Measurements from ENCODE around the gene PHF2. TPM values are rescaled to one million over a fixed set of nuclear protein-coding genes. Genes with fewer than 3 reads are reported as not detected.

PHF2 gene
- total RNA-seq, 2 experiments from 2014 or later: 25.5 to 26.8 TPM

DNA sequence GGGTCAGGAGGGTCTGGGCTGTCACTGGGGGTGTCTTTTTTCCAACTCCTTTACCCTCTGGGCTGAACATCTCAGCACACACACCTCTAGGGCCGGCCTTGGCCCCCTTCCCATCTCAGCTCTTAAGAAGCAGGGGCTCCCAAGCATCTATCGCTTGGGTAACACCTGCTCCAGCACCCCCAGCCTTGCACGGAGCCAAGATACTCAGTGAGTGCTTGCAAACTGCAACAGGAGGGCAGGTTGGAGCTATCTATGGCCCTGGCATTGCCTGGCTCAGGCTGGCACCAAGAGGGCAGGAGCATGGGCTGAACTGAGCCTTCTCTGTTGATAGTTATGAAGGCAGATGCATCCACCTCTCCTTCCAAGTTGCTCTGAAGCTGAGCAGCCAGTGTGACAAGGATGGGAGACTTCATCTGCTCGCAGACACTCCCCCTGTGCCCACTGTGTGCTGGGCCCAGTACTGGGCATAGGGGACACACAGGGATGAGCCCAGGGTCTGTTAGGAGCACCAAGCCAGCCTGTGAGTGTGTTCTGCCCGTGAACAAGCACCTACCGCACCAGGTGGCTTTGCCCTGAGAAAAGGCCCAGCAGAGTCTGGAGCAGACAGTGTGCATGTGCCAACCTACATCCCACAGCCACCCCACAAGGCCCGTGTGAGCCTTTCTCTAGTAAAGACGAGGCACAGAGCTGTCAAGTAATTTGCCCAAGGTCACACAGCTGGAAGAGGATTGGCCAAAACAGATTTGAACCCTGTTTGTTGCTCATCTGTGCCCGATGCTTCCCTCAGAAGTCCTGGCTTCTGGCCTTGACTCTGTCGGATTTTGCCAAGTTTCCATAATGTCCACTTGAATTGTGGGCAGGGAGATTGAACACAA lies 58.2 kb downstream of the PHF2 start:
- Mint-ChIP-seq H3K36me3 (ENCODE audit: low read depth) (peaks cover 39% of the 10 kb centered on the region), H3K4me3 (no peak overlapping the region), H3K27me3 (no peaks in the 10 kb centered on the region), H3K9me3 (peaks cover 6% of the 10 kb centered on the region), H3K4me1 (no peaks in the 10 kb centered on the region), H3K27ac (no peak overlapping the region)
- POLR2A ChIA-PET: no interaction called here
- CTCF ChIA-PET: no interaction called here
- DNase-seq: peak; percentile 12

DNA sequence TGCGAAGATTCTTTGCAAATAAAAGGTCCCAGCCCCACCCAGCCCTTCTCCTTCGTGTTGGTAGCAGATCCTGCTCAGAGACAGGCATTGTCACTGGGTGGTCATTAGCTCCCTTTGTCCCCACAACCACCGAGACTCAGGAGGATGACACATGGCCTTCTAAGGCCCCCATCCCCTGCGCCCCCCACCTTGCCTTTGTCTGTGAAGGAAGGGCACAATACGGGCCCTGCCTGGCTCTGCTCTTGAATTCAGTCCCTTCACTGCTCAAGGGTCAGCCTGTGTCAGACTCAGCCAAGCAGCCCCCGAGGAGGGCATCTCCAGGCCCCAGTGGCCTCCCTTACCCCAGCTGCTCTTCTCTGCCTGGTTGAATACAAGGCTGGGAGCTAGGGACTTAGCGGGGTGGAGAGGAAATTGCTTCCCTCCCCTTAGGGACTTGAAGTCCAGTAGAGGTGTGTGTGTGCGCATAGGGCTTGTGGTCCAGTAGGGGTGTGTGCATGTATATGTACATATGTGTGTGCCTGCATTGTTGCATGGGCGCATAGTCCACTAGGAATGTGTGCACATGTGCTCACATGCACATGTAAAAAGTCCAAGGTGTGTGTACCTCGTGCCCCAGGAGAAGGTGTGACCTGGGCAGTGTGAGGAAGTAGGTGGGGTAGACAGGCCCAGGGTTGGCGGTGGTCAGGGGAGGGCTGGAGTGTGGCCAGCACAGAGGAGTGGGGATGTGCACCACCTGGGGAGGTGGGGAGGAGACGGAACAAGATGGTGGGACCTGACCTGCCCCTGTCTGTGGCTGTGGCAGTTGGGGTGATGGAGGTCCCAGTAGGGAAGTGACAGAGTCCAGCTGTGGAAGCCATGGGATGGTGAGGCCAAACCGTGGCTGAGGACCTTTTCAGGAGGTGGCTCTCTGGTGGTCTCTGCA lies 59.1 kb downstream of the PHF2 start:
- no peak overlapping the region for H3K27ac Mint-ChIP-seq
- H3K4me1 Mint-ChIP-seq: no peaks in the 10 kb centered on the region
- DNase-seq: no peak
- POLR2A ChIA-PET: no interaction called here
- no peak overlapping the region for H3K4me3 Mint-ChIP-seq
- H3K27me3 Mint-ChIP-seq: no peaks in the 10 kb centered on the region
- H3K9me3 Mint-ChIP-seq: peaks cover 6% of the 10 kb centered on the region
- H3K36me3 Mint-ChIP-seq (ENCODE audit: low read depth): peaks cover 39% of the 10 kb centered on the region
- CTCF ChIA-PET: no interaction called here

DNA sequence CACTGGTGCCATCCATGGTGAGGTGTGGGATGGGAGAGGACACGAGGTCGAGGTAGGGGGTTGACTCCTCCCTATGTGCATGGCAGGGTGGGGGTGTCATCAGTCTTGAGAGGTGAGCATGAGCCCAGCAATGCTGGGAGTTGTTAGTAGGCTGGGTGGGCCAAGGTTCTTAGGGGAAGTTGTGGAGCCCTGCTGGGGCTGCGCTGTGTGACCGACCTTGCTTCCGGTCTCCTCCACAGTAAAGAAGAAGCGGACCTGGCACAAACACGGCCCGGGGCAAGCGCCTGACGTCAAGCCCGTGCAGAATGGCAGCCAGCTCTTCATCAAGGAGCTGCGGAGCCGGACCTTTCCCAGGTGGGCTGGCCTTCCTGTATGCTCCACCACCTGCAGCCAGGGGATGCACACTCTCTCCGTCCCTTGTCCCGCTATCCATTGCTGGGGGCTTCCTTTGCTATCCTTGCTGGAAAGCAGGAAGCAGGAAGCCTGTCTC lies 59.8 kb downstream of the PHF2 start:
- no peak overlapping the region for H3K4me3 Mint-ChIP-seq
- H3K27ac Mint-ChIP-seq: no peak overlapping the region
- no peaks in the 10 kb centered on the region for H3K4me1 Mint-ChIP-seq
- ChIA-PET CTCF (no interaction called here), POLR2A (no interaction called here)
- no peaks in the 10 kb centered on the region for H3K27me3 Mint-ChIP-seq
- H3K9me3 Mint-ChIP-seq: peaks cover 6% of the 10 kb centered on the region
- no peak for DNase-seq
- peaks cover 42% of the 10 kb centered on the region for H3K36me3 Mint-ChIP-seq (ENCODE audit: low read depth)

DNA sequence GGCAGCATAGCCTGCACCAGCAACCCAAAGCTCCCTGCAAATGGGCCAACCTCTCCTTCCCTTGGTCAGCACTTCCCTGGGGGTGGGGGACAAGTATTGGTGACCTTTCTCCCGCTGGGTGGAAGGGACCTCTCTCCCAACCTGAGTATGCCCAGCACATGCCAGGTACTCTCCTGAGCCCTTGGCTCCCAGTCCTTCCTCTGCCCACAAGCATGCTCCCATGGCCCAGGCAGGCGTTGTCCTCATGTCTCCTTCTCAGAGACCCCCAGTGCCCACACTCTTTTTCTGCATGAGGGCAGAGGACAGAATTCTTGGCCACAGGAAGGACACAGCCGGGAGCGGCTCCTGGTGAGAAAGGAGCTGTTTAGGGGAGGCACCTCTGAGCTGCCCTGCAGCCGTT lies 60.3 kb downstream of the PHF2 start:
- DNase-seq: no peak
- ChIA-PET CTCF (no interaction called here), POLR2A (no interaction called here)
- H3K9me3 Mint-ChIP-seq: peaks cover 6% of the 10 kb centered on the region
- no peak overlapping the region for H3K27ac Mint-ChIP-seq
- H3K36me3 Mint-ChIP-seq (ENCODE audit: low read depth): peaks cover 44% of the 10 kb centered on the region
- H3K4me1 Mint-ChIP-seq: no peaks in the 10 kb centered on the region
- no peak overlapping the region for H3K4me3 Mint-ChIP-seq
- H3K27me3 Mint-ChIP-seq: no peaks in the 10 kb centered on the region

DNA sequence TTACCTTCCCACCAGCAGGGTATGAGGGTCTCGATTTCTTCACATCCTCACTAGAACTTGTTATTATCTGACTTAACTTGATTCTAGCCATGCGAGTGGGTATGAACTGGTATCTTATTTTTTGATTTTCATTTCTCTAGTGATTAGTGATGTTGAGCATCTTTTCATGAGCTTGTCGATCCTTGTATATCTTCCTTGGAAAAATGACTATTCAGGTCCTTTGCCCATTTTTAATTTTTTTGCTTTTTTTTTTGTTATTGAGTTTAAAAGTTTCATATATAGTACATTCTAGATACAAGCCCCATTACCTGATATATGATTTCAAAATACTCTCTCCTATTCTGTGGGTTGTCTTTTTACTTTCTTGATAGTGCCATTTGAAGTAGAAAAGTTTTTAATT lies 61.5 kb downstream of the PHF2 start:
- Mint-ChIP-seq H3K9me3 (peaks cover 6% of the 10 kb centered on the region), H3K36me3 (ENCODE audit: low read depth) (peaks cover 46% of the 10 kb centered on the region), H3K4me3 (no peak overlapping the region), H3K4me1 (no peaks in the 10 kb centered on the region), H3K27ac (no peak overlapping the region), H3K27me3 (no peaks in the 10 kb centered on the region)
- CTCF ChIA-PET: no interaction called here
- POLR2A ChIA-PET: no interaction called here
- no peak for DNase-seq

DNA sequence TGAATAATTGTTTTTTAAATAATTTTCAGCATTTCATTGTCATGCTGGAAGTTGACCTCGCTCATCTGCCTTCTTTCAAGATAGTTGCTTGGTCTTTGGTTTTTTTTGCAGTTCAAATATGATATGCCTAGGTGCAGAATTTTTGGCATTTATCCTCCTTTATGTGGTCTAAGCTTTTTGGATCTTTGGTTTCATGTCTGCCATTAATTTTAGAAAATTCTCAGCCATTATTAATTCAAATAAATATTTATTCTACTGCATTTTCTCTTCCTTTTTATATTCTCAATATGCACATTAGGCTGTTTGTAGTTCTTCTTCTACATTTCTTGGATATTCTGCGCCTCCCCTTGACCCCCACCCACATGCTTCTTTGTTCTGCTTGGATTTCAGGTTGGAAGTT lies 63.6 kb downstream of the PHF2 start:
- no peaks in the 10 kb centered on the region for H3K27me3 Mint-ChIP-seq
- no peak overlapping the region for H3K4me3 Mint-ChIP-seq
- ChIA-PET POLR2A (no interaction called here), CTCF (no interaction called here)
- H3K9me3 Mint-ChIP-seq: peaks cover 6% of the 10 kb centered on the region
- peaks cover 50% of the 10 kb centered on the region for H3K36me3 Mint-ChIP-seq (ENCODE audit: low read depth)
- no peak for DNase-seq
- no peak overlapping the region for H3K27ac Mint-ChIP-seq
- no peaks in the 10 kb centered on the region for H3K4me1 Mint-ChIP-seq

DNA sequence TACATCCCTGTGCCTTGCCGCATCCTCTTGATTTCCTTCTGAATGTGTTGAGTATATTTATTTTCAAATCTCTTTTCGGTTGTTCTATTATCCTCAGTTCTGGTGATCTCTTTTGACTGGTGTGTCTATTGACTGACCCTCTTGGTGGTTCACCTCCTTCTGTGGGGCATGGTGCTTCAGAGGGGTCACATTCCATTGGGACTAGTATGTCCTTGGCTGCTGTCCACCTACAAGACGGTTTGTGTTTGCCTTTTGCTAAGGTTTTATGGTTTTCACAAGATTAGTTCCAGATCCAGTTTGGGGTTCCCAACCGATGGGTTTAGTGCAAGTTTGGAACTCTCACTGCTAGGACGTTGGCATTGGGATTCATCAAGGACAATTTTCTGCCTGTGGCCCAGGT lies 66.6 kb downstream of the PHF2 start:
- Mint-ChIP-seq H3K27ac (no peak overlapping the region), H3K9me3 (no peaks in the 10 kb centered on the region), H3K27me3 (no peaks in the 10 kb centered on the region), H3K4me3 (no peak overlapping the region), H3K36me3 (ENCODE audit: low read depth) (peaks cover 27% of the 10 kb centered on the region), H3K4me1 (no peaks in the 10 kb centered on the region)
- POLR2A ChIA-PET: no interaction called here
- CTCF ChIA-PET: no interaction called here
- DNase-seq: no peak

DNA sequence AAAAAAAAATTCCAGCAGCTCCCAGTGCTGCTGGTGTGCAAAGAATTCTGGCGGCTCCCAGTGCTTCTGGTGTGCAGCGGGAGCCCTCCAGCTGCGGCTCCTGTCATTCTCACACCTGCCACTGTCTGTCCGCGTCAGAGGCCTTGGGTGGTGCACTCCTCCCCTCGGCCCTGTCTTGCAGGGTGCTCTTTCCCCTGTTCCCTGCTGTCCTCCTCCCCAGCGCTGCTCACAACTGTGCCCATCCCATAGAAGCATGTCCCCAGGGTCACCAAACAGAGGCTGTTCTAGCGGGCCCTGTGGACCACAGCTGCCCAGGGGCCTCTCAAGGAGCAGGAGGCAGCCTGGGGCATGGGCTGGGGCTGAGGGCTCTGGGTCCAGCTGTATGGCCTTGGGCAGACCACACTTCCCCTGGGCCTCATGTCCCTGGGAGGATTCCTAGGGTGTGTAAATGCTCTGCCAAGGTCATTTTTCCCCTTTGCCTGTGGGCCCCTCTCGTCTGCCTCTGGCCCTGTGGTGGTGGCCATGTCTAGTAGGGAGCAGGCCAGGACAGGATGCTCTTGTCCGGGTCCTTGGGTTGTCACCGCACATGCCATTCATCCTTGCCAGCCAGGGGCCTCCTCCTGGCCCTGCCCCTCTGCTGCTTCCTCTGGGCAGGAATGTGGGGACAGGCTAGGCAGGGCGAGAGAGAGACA lies 68.2 kb downstream of the PHF2 start:
- Mint-ChIP-seq H3K4me1 (no peaks in the 10 kb centered on the region), H3K27me3 (no peaks in the 10 kb centered on the region), H3K4me3 (no peak overlapping the region), H3K9me3 (no peaks in the 10 kb centered on the region), H3K36me3 (ENCODE audit: low read depth) (peaks cover 18% of the 10 kb centered on the region), H3K27ac (no peak overlapping the region)
- peak; percentile 9 for DNase-seq
- CTCF ChIA-PET: no interaction called here
- POLR2A ChIA-PET: no interaction called here

DNA sequence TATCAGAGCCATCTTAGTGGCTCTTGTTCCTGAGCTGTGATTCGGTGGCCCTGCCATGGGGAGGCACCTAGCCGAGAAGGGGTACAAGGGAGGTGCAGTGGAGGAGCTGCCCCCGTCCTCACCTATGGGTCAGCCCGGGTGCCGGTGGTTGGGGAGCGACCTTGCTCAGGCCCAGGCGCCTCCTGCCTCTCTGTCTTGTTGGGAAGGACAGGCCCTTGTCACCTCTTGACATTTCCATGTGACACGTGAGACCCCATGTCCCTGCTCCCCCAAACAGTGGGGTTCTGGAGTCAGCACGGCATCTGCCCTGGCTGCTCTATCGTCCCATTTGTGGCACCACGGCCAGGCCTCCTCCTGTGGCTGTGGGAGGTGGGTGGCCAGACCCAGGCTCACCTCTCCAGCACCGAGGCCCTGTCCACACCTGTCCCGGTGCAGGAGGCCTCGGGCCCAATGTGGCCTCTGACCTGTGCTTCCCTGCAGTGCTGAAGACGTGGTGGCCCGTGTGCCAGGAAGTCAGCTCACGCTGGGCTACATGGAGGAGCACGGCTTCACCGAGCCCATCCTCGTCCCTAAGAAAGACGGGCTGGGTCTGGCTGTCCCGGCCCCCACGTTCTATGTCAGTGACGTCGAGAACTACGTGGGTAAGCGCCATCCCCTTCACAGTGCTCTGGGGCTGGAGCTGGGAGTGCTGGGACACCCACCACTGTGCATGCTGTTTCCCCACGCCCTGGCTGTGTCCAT lies 68.9 kb downstream of the PHF2 start:
- peaks cover 15% of the 10 kb centered on the region for H3K36me3 Mint-ChIP-seq (ENCODE audit: low read depth)
- ChIA-PET POLR2A (no interaction called here), CTCF (no interaction called here)
- H3K27me3 Mint-ChIP-seq: no peaks in the 10 kb centered on the region
- H3K9me3 Mint-ChIP-seq: no peaks in the 10 kb centered on the region
- H3K27ac Mint-ChIP-seq: no peak overlapping the region
- no peak overlapping the region for H3K4me3 Mint-ChIP-seq
- DNase-seq: peak; percentile 15
- H3K4me1 Mint-ChIP-seq: no peaks in the 10 kb centered on the region

DNA sequence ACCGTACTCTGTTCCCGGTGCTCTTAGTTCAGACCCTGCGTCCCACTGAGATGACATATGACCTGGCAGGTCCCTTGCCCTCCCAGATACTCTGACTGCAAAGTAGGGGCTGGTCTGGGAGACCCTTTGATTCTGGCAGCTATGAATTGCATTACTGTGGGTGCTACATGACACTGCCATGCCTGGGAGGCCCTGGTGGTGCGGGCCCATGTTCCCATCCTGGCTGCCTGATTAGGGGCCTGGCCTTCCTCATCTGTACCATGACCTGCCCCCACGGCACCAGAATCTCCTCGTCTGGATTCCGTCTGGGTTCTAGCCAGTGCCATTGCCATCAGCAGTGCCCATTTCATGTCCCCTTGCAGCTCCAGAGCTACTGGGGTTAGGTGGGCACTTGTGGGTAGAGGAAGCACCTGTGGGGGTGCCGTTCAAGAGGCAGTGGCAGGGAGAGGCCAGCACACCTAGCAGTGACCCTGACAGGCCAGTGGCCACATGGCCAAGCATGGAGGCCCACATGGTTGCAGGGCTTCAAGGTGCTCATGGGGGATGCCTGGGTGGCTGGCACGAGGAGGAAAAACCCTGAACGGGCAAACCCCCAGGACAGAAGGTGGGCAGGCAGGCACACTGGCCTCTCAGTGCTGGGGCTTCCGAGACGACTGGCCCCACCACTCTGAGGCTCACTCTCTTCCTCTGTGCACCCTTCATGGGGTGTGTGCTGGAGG lies 69.7 kb downstream of the PHF2 start:
- Mint-ChIP-seq H3K36me3 (ENCODE audit: low read depth) (peaks cover 9% of the 10 kb centered on the region), H3K4me3 (no peak overlapping the region), H3K9me3 (no peaks in the 10 kb centered on the region), H3K4me1 (no peaks in the 10 kb centered on the region), H3K27ac (no peak overlapping the region), H3K27me3 (no peaks in the 10 kb centered on the region)
- ChIA-PET CTCF (no interaction called here), POLR2A (no interaction called here)
- DNase-seq: peak; percentile 5

DNA sequence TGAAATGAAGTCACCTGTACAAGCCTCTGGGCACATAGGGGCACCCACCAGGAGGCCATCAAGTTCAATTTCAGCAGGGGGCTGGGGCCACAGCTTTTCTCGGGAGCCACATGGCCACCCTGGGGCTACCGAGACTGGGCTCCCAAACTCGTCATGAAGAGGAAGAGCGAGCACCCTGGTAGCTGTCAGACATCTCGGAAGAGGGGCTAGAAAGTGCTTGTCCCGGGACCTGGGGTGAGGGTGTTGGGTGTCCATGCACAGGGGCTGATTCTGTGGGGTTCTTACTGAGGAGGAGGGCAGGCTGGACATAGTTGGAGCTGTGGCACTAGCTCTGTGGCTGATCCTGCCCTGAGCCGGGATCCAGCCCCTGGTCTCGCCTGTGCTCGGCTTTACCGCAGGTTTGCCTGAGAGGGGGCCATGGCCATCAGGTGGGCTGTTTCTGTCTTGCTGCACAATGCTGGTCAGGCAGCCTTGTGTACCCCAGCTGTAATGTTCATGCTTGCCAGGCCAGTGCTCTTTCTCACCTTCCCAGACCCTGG lies 70.3 kb downstream of the PHF2 start:
- H3K9me3 Mint-ChIP-seq: no peaks in the 10 kb centered on the region
- POLR2A ChIA-PET: no interaction called here
- peaks cover 13% of the 10 kb centered on the region for H3K36me3 Mint-ChIP-seq (ENCODE audit: low read depth)
- CTCF ChIA-PET: no interaction called here
- no peaks in the 10 kb centered on the region for H3K27me3 Mint-ChIP-seq
- peak; percentile 11 for DNase-seq
- H3K4me3 Mint-ChIP-seq: no peak overlapping the region
- no peak overlapping the region for H3K27ac Mint-ChIP-seq
- H3K4me1 Mint-ChIP-seq: no peaks in the 10 kb centered on the region

DNA sequence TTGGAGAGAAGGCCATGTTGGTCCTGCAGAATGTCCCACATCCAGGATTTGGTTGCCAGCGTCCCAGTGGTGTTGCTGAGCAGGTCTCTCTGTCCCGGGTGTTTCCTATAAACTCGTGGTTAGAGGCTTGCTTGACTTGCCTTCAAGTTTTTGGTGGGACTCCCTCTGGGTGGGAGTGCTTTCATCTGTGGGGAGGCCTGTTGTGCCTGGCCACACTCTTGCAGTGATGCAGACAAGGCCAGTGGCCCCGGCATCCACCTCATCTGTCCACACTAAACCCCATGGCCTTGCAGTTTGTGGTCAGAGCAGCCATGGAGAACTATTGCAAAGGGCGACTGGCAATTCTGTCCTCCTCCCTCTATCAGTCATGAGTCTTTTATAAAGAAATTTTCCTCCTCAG lies 71.8 kb downstream of the PHF2 start:
- ChIA-PET CTCF (no interaction called here), POLR2A (no interaction called here)
- H3K4me3 Mint-ChIP-seq: no peak overlapping the region
- H3K9me3 Mint-ChIP-seq: no peaks in the 10 kb centered on the region
- peaks cover 13% of the 10 kb centered on the region for H3K36me3 Mint-ChIP-seq (ENCODE audit: low read depth)
- H3K27ac Mint-ChIP-seq: no peak overlapping the region
- DNase-seq: peak; percentile 4
- no peaks in the 10 kb centered on the region for H3K27me3 Mint-ChIP-seq
- H3K4me1 Mint-ChIP-seq: no peaks in the 10 kb centered on the region
